Measurements from ENCODE around the gene CEP85L.
A peak's percentile ranks its signal among the peaks of the same experiment; 100 is the strongest.

Gene CEP85L

DNA sequence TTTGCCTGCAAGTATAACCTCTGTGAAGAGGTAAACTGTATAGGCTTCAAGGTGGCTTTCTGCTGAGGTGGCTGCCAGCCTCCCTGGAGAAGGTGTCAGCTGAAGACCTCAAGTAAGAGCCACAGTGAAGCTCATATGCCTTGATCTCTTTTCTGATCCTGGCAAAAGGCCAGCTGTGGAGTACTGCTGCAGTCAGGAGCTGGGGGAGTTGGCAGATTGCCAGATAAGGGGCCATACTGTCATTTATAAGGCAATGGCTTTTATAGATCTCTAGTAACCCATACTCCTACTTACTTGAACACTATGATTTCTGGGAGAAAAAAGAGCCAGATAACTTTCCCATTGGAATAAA, 8.8 kb upstream of the CEP85L start:
- DNase-seq (ENCODE audit: low spot score) = no peak

DNA sequence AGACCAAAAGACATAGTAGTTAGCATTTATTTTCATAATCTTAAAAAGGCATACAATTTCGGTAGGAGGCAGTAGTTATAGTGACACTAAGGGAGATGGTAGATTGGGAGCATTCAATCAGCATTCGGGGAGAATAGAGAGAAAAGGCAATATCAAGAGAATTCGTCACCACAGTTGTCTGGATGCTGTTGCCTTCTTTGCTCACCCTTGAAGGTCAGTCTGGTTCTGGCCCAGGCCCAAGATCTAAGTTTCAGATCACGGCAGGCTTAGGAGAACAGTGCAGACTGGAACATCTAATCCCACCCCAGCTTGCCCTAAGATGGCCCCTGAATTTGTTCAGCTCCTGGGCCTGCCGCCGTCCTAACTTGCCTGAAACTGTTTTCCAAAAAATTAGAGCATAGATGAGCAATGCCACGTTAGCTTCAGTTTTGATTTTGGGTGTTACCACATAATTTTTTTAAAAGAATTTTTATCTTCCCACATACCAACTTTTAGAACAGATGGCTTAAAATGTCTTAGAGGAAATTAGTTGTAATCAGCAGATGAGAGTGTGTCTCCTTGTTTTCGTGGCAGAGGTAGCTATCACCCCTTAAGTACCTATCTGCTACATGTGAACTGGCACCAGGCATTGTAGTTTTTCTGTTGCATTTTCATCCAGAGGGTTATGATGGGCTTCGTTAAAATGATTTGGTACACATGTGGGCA, 8.3 kb upstream of the CEP85L start:
- DNase-seq (ENCODE audit: low spot score) = no peak

DNA sequence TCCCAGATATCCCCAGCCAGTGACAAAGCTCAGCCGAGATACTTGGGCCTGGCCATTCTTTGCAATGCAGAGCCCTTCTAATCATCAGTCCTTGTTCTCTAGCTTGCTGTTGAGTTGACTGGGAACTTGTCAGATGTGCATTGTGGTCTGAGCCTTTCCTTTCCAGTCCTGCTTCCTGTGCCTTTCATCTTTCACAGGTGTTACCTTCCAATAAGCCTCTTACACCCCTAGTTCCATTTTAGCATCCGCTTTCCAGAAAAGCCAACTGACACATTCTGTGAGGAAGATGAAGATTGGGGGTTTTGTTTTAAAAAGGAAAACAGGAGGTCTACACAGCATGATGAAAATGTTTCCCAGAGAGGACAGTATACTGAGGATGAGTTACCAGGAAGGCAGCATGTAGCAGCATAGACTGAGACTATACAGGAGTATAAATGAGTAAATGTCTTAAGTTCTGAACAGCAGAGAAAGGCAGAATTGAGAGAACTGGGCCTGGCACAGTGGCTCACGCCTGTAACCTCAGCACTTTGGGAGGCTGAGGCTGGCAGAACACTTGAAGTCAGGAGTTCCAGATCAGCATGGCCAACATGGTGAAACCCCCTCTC, 5.6 kb upstream of the CEP85L start:
- no peak for DNase-seq (ENCODE audit: low spot score)

DNA sequence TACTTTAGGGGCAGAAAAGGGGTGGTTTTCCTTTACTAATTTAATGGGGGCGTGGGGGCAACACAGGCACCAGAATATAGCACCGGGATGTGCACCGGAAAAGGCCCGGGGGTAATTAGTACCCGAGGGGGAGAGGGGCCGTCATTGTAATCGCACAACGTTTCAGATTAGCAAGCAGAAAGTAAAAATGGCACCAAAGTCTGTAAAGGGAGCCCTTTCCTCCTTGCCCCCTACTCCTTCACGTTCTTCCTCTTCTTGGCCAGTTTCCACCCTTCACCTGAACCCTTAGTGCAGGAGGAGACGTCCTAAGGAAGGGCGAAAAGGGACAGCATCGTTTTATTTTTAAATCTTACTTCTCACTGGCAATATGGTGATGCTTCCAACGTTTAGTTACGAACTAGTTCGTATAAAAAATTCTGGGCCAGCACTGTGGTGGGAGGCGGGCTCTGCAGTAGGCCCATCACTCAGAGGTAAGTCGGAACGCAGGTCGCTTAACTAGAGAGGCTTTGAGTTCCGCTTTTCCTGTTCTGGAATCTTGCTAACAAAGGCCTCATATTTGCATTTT, 742 bp upstream of the CEP85L start:
- no peak for DNase-seq (ENCODE audit: low spot score)

DNA sequence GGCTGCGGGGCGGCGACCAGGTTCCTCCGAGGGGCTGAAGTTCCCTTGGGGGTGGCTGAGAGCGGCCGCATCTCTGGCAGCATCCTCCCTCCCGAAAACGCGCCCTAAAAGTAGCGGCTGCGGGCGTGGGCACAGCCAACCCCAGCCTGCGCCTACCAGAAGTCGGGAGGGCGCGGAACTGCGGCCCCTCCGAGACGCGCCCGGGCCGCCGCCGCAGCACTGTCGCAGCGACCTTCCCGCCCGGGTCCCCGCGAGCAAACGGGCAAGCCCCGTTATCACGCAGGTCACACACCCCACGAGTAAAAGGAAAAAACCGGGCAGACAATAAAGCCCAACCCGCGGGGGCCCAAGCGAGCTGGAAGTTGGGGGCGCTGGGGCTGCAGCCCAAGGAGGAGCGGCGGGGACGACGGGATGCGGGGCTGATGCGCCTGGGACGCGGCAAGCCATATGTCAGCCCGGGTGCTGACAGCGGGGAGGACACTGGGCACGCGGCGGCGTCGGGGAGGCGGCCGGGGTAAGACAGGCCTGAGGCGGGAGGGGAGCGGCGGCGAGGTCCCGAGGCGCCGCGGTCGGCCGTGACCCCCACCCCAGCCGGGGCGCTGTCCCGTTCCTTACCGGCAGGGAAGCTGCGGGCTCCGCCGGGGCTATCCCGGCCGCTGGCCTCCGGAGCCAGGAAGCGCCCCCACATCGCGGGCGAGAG, 659 bp downstream of the CEP85L start:
- DNase-seq (ENCODE audit: low spot score) = peak; percentile 29

DNA sequence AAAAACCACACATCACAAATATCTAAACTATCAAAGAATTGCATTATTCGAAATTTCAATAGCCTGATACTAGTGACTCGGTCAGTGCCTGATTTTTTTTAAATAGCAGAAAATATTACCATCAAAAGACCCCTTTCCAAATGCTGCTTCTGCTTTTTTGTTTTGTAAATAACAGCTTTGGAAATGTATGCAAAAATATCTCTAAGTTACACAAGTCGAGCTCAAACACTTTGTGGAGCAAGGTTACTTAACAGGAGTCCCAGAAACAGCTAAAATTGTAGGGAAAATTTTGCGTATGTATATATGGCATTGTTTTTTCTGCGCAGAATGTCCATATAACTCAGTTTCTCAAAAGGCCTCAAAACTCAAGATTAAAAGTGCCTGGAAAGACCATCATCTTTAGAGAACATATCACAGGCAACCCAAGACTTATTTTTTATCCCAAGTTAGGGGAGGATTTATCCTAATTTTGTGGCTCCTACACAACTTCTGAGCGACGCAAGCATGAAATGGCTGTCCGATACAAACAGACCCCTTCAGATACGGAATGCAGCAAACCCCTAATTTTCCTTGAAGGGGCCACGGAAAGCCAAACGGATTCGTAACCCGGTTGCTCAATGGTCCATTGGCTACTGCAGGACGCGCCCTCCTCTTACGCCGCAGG, 1.3 kb downstream of the CEP85L start:
- DNase-seq (ENCODE audit: low spot score) = peak; percentile 13

DNA sequence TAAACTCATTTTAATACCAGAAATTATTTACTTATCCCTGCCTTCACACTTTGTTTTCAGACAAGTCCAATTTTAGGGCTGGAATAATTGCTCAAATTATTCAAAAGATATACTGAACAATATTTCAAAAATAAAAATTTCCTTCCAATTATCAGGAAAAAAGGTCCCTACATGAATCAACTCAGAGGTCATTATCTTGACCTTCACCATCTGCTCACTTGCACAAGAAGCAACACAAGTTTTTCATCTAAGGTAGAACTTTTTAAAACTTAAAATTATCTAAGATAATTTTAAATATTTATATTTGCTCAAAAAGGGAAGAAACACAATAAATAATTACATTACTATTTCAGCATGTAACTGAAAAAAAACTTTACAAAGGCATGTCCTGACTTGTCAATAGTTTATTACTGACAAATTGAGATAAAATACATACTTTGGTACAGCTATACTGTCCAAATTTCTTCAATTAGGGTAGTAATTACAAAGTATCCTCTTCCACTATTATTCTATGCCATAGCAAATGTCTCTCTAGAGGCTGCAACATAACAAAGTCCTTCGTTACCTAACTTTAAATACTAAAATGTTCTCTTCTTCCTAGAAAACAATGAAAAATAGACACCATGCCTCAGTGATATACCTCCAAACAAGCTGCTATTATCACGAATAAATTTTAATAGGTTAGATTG, 2.4 kb downstream of the CEP85L start:
- DNase-seq (ENCODE audit: low spot score) = no peak

DNA sequence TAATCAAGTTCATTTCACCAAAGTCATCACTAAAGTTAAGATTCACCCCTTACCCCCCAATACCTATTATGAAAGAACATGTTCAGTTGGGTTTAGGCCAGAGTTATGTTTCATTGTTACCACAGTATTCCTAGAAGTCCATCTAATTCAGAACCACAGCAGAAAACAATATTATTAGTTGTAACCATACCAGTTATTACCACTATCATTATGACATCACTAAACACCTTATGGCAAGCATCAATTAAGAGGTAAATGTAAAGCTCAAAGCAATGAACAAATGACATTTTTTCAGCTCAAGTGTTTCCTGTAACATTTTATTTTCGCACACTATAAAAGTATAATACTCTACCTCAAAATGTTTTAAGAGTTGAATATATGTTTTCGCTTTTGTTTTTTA, 4.4 kb downstream of the CEP85L start:
- DNase-seq (ENCODE audit: low spot score) = no peak

DNA sequence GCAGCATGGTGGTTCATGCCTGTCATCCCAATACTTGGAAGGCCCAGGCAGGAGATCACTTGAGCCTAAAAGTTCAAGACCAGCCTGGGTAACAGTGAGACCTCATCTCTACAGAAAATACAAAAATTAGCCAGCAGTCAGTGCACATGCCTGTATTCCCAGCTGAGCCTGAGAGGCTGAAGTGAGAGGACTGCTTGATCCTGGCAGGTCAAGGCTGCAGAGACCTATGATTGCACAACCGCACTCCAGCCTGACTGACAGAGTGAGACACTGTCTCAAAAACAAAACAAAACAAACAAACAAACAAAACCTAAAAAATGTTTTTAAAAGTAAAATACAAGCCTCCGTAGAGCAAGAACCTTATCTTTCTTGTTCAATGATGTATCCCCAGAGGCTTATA, 6.0 kb downstream of the CEP85L start:
- DNase-seq (ENCODE audit: low spot score) = no peak

DNA sequence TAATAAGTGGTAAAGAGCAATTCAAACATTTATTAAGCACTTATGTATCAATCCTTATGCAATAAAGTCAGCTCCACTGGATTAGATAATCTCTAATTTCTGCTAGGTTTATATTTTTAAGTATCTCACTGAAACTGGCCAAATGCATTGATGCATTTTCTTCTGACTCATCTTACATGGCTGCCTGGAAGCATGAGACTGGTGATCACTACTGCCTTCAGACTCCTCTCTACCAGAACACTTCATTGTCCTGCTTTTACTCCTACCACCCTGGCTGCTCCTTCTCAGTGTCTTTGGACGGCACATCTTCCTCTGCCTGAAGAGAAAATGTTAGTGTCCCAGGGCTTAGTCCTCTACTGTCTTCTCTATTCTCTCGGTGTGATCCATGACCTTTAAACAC, 7.4 kb downstream of the CEP85L start:
- no peak for DNase-seq (ENCODE audit: low spot score)

DNA sequence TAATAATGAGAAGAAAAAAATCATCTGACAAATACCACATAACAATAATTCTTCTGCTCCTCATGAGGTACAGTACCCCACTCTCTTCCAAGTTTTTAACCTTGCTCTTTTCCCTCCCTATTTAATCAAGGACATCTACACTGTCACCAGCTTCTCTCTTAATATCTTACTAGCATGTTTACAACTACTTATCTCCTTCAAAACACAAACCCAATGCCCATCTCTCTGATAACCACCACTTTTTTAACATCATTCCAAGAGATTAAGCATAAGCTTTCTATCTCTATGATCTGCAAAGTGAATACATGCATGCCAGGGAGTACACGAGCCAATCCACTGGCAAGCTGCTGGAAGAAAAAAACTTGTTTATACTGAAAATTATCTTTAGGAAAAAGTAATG, 10.3 kb downstream of the CEP85L start:
- no peak for DNase-seq (ENCODE audit: low spot score)

DNA sequence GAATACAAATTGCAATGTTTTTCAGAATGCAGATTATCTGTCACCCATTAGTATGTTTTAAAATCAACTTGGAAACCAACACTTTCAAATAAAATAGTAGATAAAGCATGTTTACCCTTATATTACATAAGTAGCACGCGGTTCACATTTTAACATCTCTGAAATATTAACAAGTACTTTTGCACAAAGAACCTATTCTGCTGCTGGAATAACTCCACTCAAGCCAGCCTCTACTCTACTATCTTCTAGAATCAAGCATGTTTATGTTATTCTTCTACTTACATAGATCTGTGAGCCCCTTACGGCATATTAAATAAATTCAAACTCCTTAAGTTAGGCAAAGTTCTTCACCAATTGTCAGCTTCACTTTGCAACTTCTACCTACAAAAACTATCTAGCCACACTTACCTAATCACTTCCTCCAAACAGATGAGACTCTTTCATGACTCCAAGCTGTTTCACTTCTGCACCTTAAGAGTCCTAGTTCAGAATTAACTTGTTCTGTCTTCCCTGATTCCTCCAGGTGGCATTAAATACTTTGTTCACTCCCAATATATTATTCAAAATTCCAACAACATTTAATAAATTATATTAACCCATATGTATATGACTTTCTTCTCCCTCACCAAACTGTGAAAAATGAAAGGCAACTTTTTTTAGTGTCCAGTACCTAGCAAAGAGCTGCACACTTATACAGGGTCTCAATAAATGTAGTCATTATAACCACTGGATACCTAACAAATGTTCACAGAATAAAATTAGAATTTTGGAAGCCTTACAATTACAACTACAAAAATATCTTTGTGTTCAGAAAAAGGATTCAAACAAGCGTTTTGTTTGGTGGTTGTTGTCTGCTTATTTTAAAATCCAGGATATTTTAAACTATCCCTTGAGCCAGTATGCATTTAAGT, 12.1 kb downstream of the CEP85L start:
- no peak for DNase-seq (ENCODE audit: low spot score)

DNA sequence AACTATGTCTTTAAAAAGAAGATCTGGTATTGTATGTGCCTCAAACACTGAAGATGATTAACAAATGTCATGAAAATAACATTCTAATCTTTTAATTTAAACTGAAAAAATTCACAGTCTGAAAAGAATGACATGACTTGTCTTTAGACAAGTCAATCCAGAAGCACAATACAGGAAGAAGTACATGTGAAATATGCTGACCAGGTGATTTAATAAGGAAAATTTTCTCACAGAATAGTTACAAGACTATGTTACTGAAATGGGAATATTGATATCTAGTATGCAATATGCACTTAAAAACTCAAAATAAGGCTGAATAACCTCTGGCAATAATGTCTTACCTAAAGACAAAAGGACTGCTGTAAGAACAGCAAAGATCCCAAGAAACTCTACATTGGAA, 13.1 kb downstream of the CEP85L start:
- no peak for DNase-seq (ENCODE audit: low spot score)

DNA sequence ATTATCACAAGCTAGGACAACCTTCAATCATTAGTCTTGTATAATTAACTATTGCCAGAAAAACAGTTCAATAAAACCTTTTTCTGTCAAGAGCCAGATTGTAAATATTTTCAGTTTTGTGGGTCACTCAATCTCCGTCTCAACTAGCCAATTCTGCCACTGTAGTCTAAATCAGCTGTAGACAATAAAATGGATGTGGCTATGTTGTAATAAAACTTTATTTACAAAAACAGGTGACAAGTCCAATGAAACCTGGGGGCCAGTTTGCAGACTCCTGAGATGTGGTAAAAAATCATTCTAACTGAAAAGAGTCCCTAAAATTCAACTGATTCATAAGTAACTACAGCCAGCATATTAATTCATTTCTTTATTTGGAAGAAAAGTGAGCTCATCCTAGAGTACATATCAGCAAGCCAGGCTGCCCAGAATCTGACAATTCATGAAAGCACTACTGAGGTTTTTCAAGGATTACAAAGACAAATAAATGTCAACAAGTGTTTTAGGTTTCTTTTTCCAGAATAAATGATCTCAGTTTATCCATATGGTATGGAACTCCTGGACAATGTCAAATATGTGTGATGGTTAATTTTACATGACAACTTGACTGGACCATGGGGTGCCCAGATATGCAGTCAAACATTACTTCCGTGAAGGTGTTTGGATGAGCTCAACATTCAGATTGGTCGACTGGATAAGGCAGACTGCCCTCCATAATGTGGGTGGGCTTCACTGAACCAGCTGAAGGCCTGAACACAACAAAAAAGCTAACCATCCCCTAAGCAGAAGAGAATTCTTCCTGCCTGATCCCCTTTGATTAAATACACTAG, 15.3 kb downstream of the CEP85L start:
- no peak for DNase-seq (ENCODE audit: low spot score)

DNA sequence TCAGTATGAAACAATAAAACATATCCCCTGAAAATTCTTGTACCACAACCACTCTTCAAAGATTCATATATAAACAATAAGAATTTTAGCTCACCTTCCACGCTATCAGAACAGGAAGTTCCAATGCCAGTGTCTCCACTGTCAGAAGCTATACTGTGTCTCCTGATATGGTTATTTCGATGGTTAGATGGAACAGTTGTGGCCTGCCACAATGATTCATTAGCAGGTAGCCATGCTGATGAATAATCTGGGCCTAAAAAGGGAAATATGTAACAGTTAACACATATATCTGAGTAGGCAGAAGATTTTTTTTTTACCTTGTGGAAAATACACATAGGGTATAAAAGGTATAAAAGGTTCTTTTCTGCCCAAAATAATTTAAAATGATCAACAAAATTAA, 19.0 kb downstream of the CEP85L start:
- DNase-seq (ENCODE audit: low spot score) = no peak

DNA sequence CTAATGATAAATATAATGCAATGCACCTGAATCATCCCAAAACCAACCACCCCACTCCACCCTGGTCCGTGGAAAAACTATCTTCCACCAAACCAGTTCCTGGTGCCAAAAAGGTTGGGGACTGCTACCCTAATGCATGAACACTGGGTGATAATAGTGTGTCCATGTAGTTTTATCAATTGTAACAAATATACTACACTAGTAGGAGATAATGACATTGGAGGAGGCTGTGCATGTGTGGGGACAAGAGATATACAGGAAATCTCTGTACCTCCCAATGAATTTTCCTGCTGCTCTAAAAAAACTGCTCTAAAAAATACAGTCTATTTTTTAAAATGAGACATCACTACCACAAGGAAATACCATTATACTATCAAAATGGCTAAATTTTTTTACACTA, 20.5 kb downstream of the CEP85L start:
- no peak for DNase-seq (ENCODE audit: low spot score)

DNA sequence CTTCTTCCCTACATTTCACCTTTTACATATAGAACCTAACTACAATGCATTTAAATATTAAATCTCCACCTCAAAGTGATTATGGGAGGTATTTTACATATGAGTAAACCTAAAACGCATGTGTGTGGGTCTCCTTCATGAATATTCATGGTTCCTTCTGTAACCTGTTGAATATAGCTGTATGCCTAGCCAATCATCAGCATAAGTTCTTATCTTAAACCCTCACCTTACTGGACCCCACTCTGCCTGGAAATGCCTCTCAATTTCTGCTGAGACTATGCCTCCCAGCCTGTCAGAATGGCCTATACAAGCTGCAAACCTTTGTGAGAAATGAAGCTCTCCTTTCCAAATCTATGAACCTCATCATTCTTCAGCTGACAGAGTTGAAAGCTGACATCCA, 21.3 kb downstream of the CEP85L start:
- DNase-seq (ENCODE audit: low spot score) = no peak

DNA sequence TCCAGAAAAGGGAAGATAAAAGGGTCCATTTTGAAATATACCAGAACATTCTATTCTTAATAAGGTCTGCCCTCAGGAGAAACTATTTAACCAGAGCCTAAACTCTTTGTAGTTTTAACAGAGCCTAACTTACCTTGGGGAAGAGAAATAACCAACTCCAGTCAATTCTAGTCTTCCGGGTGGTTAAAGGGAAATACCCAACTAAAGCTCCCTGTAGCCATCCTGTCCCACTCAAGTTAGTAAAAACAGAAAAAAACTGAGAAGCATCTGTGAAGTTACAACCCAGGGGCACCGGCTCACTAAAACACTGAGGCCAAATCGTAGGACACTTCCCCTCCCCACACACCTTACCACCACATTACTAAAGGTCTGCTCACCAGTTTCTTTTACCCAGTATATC, 23.7 kb downstream of the CEP85L start:
- DNase-seq (ENCODE audit: low spot score) = no peak

DNA sequence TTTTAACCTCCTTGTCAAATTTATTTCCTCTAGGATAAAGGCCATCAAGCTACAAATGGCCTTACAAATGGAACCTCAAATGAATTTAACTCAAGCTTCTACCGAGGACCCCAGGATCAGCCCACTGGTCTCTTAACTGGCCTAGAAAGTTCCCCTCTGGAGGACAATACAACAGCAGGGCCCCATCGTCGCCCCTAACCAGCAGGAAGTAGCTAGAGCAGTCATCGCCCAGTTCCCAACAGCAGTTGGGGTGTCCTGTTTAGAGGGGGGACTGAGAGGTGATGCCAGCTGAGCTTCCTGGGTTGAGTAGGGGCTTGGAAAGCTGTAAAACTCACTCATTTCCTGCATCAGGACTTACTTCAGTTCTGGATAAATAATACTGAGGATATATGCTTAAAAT, 25.6 kb downstream of the CEP85L start:
- DNase-seq (ENCODE audit: low spot score) = no peak

DNA sequence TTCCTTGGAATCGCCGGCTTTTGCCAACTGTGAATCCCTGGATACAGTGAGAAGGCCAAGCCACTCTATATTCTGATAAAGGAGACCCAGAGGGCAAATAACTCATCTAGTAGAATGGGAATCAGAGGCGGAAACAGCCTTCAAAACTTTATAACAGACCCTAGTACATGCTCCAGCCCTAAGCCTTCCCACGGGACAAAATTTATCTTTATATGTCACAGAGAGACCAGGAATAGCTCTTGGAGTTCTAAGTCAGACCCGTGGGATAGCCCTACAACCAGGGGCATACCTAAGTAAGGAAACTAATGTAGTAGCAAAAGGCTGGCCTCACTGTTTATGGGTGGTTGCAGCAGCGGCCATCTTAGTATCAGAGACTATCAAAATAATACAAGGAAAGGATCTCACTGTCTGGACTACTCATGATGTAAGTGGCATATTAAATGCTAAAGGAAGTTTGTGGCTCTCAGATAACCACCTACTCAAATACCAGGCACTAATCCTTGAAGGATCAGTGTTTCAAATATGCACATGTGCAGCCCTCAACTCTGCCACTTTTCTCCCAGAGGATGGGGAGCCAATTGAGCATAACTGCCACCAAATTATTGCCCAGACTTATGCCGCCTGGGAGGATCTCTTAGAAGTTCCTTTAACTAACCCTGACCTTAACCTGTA, 29.5 kb downstream of the CEP85L start:
- DNase-seq (ENCODE audit: low spot score) = no peak

Measured in SW480 (cell line).